ENCODE results near the gene ANTXR1.

DNA sequence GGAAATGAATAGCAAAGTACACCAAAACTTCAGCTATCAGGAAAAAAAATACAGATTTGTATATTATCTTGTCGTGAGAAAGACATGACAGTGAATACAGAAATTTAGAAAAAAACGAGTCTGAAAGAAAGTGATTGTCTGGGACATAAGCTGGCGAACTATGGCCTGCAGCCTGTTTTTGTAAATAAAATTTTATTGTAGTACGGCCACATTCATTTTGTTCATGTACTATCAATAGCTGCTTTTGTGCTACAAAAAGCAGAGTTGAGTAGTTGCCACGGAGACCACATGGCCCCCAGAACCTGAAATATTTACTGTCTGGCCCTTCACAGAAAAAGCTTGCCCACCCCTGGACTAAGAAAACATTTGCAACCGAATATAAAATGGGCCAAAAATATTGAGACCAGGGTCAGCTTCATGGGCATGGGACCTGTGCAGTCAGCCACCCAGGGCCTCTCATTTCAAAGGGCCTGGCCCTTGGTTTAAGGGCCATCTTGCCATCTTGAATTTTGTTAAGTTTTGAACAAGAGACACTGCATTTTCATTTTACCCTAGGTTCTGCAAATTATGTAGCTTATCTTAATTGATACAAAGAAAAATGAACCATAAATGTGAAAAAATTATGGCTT is 17.9 kb downstream of the ANTXR1 start:
- TF ChIP-seq, protein P1, sequence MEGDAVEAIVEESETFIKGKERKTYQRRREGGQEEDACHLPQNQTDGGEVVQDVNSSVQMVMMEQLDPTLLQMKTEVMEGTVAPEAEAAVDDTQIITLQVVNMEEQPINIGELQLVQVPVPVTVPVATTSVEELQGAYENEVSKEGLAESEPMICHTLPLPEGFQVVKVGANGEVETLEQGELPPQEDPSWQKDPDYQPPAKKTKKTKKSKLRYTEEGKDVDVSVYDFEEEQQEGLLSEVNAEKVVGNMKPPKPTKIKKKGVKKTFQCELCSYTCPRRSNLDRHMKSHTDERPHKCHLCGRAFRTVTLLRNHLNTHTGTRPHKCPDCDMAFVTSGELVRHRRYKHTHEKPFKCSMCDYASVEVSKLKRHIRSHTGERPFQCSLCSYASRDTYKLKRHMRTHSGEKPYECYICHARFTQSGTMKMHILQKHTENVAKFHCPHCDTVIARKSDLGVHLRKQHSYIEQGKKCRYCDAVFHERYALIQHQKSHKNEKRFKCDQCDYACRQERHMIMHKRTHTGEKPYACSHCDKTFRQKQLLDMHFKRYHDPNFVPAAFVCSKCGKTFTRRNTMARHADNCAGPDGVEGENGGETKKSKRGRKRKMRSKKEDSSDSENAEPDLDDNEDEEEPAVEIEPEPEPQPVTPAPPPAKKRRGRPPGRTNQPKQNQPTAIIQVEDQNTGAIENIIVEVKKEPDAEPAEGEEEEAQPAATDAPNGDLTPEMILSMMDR (IDR thresholded peaks at IDR 0.05 in 8 of 11, conservative IDR thresholded peaks at IDR 0.05 in 3 of 11): no peak
- no peak for TF ChIP-seq POLR2A (IDR thresholded peaks at IDR 0.05)
- TF ChIP-seq POLR2AphosphoS5 (IDR thresholded peaks at IDR 0.05): no peak

All from spleen (tissue), 7 donors.